Neural cell (in vitro differentiated cells): ENCODE data around the gene SSTR1.

Source experiments
- EP300 ChIP-seq: fragments of 450-650 bp; conservative IDR thresholded peaks from 2 replicates; pipeline ENCODE4 v1.6.1; 2014; ENCODE audit warnings: antibody characterized with exemption, mild to moderate bottlenecking, moderate library complexity; ENCODE audit not compliant: poor library complexity, severe bottlenecking
- EZH2 ChIP-seq: fragments of 200-600, 300-800 bp; shearing (Covaris generic), sonication (generic); IDR thresholded peaks from 2 replicates; pipeline ENCODE4 v1.6.1; 2014; ENCODE audit warnings: antibody characterized with exemption, low read length, borderline replicate concordance, mild to moderate bottlenecking; ENCODE audit not compliant: insufficient read depth, poor library complexity, severe bottlenecking
- POLR2AphosphoS5 ChIP-seq: IDR thresholded peaks from 2 replicates; pipeline ENCODE4 v1.6.1; 2012
- RAD21 ChIP-seq: fragments of 450-650 bp; conservative IDR thresholded peaks from 2 replicates; pipeline ENCODE4 v1.6.1; 2014; ENCODE audit warnings: antibody characterized with exemption, mild to moderate bottlenecking, moderate library complexity
- REST ChIP-seq: IDR thresholded peaks from 2 replicates; pipeline ENCODE4 v1.6.1; 2012; ENCODE audit warnings: borderline replicate concordance
- TF ChIP-seq, protein P1 (sequence below): fragments of 450-650 bp; IDR thresholded peaks from 2 replicates; pipeline ENCODE4 v1.5.1; 2014; ENCODE audit warnings: antibody characterized with exemption, mild to moderate bottlenecking, moderate library complexity; ENCODE audit not compliant: poor library complexity, severe bottlenecking

DNA sequence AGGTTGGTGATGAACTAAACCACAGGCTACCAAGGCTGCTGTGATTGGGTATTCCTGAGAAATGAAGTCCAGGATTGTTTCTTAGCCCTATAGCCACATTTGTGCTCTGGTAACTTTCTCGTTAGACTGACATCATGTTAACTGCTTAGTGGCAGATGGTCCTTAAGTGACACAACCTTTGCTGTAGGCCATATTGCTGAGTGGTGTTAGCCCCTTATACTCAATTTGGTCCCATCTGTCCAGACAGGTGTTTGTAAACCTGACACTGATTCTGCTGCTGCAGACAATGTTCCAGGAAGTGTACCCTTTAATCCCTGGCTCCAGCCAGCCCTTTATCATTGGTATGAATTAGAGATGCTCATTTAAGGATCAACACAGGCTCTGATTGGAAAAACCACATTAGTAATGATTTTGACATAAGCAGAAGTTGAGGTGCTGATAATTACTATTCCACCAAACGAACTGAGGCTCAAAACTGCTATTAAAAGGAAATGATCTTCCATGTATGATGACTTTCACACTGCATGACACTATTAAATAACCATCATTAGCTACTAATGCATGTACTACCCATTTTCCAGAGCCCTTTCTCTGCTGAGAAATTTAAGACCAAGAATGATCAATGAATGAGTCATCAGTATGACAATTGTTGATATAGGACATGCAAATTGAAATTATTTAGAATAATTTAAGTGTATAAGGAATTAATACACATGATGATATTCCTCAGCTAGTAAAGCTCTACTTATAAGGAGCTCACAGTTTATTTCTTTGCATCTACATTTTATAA lies 3.6 kb upstream of the SSTR1 start:
- TF ChIP-seq REST (no peak), EZH2 (no peak), EP300 (no peak), RAD21 (no peak), POLR2AphosphoS5 (no peak)
- TF ChIP-seq, protein P1, sequence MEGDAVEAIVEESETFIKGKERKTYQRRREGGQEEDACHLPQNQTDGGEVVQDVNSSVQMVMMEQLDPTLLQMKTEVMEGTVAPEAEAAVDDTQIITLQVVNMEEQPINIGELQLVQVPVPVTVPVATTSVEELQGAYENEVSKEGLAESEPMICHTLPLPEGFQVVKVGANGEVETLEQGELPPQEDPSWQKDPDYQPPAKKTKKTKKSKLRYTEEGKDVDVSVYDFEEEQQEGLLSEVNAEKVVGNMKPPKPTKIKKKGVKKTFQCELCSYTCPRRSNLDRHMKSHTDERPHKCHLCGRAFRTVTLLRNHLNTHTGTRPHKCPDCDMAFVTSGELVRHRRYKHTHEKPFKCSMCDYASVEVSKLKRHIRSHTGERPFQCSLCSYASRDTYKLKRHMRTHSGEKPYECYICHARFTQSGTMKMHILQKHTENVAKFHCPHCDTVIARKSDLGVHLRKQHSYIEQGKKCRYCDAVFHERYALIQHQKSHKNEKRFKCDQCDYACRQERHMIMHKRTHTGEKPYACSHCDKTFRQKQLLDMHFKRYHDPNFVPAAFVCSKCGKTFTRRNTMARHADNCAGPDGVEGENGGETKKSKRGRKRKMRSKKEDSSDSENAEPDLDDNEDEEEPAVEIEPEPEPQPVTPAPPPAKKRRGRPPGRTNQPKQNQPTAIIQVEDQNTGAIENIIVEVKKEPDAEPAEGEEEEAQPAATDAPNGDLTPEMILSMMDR: no peak
